ENCODE results near the gene CHST2. TPM values are rescaled to one million over a fixed set of nuclear protein-coding genes. Genes with fewer than 3 reads are reported as not detected.
A peak's percentile ranks its signal among the peaks of the same experiment; 100 is the strongest.

The CHST2 gene
- total RNA-seq, 1 donor from 2014 or later: 1.8 TPM

DNA sequence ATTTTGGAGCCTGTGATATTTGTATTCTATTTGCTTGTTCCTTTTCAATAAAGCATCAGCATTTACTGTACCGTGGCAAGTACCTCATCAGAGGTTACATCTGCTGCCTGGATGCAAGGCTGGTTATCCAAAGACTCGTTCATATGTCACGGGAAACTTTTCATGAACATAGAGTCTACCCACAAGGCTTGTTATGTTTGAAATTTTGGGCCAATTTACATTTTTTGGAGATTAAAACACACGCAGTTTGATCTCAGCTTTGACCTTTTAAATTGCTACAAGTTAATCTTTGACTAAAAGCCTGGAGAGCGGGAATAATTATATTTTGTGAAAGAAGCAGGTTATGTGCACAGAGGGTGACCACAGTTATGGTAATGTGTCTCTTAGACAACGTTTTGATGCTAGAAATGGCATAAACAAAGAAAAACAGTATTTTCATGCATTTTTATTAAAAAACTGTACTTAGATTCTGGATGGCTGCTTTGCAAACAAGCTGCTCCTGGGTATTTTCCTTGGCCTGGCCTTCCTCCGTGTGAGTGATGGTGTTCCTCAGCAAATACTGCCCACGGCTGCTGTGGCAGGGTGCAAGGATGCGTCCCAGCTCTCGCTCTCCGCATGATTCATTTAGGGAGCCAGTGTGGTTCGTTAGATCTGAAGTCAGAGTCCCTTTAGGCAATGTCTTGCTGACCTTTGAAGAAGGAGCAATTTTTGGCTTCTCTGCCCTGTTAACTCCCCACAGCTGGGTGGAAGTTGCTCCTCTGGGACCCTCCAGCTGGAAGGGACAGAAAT lies 27.1 kb downstream of the CHST2 start:
- Histone ChIP-seq H3K36me3 (no peaks in the 10 kb centered on the region), H3K9me3 (replicated peaks) (peaks cover 8% of the 10 kb centered on the region), H3K4me3 (no peak overlapping the region), H3K27ac (replicated peaks) (no peak overlapping the region), H3K4me1 (peaks cover 11% of the 10 kb centered on the region), H3K27me3 (ENCODE audit: low read depth) (no peaks in the 10 kb centered on the region)
- no peak for DNase-seq
- TF ChIP-seq, protein P1, sequence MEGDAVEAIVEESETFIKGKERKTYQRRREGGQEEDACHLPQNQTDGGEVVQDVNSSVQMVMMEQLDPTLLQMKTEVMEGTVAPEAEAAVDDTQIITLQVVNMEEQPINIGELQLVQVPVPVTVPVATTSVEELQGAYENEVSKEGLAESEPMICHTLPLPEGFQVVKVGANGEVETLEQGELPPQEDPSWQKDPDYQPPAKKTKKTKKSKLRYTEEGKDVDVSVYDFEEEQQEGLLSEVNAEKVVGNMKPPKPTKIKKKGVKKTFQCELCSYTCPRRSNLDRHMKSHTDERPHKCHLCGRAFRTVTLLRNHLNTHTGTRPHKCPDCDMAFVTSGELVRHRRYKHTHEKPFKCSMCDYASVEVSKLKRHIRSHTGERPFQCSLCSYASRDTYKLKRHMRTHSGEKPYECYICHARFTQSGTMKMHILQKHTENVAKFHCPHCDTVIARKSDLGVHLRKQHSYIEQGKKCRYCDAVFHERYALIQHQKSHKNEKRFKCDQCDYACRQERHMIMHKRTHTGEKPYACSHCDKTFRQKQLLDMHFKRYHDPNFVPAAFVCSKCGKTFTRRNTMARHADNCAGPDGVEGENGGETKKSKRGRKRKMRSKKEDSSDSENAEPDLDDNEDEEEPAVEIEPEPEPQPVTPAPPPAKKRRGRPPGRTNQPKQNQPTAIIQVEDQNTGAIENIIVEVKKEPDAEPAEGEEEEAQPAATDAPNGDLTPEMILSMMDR (IDR thresholded peaks at IDR 0.05; ENCODE audit: borderline replicate concordance): no peak
- intact Hi-C loops (cut with micrococcal nuclease): no loop called here

DNA sequence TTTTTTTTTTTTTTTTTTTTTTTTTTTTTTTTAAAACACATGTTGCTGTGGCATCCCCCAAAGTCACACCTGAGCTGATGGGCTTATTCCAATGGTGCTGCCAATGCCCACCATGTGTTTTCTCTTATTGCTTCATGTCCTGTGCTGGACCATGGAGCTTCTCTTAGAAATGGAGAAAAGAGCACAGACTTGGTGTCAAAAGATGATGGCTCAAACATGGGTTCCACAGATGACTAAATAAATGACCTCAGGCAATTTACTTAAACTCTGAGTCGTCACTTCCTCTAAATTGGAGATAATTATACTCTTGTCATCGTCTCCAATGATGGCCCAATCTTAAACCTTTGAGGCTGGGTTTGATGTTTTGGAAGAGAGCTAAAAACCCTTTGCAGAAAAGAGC lies 28.1 kb downstream of the CHST2 start:
- Histone ChIP-seq H3K4me1 (peaks cover 16% of the 10 kb centered on the region), H3K27me3 (ENCODE audit: low read depth) (no peaks in the 10 kb centered on the region), H3K27ac (replicated peaks) (no peak overlapping the region), H3K36me3 (no peaks in the 10 kb centered on the region), H3K9me3 (replicated peaks) (no peaks in the 10 kb centered on the region), H3K4me3 (no peak overlapping the region)
- intact Hi-C loops (cut with micrococcal nuclease): no loop called here
- DNase-seq: no peak
- TF ChIP-seq, protein P1 (IDR thresholded peaks at IDR 0.05; ENCODE audit: borderline replicate concordance): no peak

DNA sequence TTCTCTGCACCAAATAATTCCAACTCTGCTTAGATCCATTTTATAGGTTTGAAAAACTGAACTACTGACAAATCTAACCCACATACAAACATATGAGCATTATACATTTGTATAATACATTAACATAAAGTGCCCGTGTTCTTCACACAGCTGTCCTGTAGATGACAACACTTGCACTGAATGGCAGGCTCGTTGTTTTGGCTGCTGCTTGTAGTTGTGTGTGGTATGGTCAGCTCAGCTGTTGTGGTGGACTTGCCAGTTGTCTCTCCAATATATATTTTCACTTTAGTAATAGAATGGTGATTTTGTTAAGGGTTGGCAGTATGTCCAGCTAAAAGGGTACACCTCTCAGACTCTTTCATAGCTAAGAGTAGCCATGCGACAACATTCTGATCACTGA lies 30.5 kb downstream of the CHST2 start:
- TF ChIP-seq, protein P1 (IDR thresholded peaks at IDR 0.05; ENCODE audit: borderline replicate concordance): no peak
- intact Hi-C loops (cut with micrococcal nuclease): no loop called here
- Histone ChIP-seq H3K36me3 (no peaks in the 10 kb centered on the region), H3K27me3 (ENCODE audit: low read depth) (no peaks in the 10 kb centered on the region), H3K4me1 (peaks cover 16% of the 10 kb centered on the region), H3K27ac (replicated peaks) (peak overlapping the region; percentile 74), H3K4me3 (no peak overlapping the region), H3K9me3 (replicated peaks) (no peaks in the 10 kb centered on the region)
- DNase-seq: no peak

DNA sequence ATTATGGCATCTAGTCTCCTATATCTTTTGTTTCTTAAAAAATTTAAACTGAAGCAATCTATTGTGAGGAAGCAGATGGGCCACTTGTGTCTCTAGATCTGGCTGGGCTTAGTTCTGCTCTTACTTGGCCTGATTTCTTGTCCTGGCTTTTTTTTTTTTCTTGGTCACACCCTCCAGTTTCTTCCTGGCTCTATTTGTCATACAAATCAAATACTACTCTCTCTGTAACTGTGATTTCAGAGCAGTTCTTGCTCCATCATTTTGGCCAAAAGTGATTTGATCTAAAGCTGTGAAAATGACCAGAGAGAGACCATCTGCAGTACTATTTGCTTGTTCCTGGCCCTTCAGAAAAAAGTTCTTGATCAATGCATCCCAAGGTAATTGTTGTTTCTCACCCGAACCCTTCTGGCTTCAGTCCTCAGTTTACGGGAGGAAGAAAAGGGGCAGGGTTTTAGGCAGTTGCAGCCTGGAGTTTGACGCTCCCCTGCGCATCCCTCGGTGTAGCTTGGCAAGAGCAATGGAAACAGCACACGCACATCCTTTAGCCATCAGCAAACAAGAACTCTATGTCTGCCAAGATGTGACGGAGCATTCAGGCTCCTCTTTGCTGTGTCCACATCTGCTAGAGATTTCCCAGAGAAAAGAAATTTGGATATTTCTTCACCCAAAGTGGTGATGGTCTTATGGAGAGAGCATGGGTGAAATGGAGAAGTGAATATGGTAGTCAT lies 31.6 kb downstream of the CHST2 start:
- no peaks in the 10 kb centered on the region for H3K9me3 ChIP-seq (replicated peaks)
- peaks cover 16% of the 10 kb centered on the region for H3K4me1 ChIP-seq
- H3K27me3 ChIP-seq (ENCODE audit: low read depth): no peaks in the 10 kb centered on the region
- peak overlapping the region; percentile 74 for H3K27ac ChIP-seq (replicated peaks)
- intact Hi-C loops (cut with micrococcal nuclease): no loop called here
- peak overlapping the region; percentile 17 for H3K4me3 ChIP-seq
- TF ChIP-seq, protein P1 (IDR thresholded peaks at IDR 0.05; ENCODE audit: borderline replicate concordance): no peak
- peak; percentile 26 for DNase-seq
- H3K36me3 ChIP-seq: no peaks in the 10 kb centered on the region

DNA sequence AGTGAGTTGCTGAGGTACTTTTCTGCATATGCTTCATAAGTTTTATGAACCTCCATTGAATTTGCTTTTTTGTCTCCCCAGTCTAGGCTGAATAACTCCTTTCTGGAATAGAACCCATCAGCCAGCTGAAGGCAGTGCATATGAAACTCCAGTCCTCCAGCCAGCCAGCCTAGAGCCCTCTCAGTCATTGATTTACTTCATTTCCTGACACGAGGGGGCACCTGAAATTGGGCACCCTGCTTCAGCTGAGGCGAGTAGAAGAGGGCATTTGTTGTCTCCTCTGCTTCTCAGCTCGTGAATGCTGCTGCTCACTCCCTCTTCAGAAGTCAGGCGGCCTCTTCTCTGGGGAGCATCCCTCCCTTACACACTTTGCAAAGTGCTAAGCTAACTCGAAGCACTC lies 32.5 kb downstream of the CHST2 start:
- TF ChIP-seq, protein P1 (IDR thresholded peaks at IDR 0.05; ENCODE audit: borderline replicate concordance): no peak
- intact Hi-C loops (cut with micrococcal nuclease): no loop called here
- no peak overlapping the region for H3K4me3 ChIP-seq
- peaks cover 16% of the 10 kb centered on the region for H3K4me1 ChIP-seq
- H3K27ac ChIP-seq (replicated peaks): peak overlapping the region; percentile 74
- no peaks in the 10 kb centered on the region for H3K9me3 ChIP-seq (replicated peaks)
- H3K27me3 ChIP-seq (ENCODE audit: low read depth): no peaks in the 10 kb centered on the region
- no peak for DNase-seq
- H3K36me3 ChIP-seq: no peaks in the 10 kb centered on the region

Data from left ventricle myocardium inferior (tissue), 1 donor.